ENCODE measurements around the gene DGKQ.

Gene DGKQ

GRCh38 chr4:956531-957230 is 16.7 kb downstream of the DGKQ start:
- TF ChIP-seq JUND (IDR thresholded peaks at IDR 0.05; ENCODE audit: low read depth) = no peak
- in situ Hi-C loops (cut with HindIII; ENCODE audit: low pct_unique_long_range_greater_than_20kb, low sequenced_read_pairs) = no loop called here

GRCh38 chr4:955931-956381 is 17.4 kb downstream of the DGKQ start:
- DNase-seq (ENCODE audit: low read depth in 1 of 2, low spot score in 1 of 2) = no peak
- in situ Hi-C loops (cut with HindIII; ENCODE audit: low pct_unique_long_range_greater_than_20kb, low sequenced_read_pairs) = no loop called here
- TF ChIP-seq JUND (IDR thresholded peaks at IDR 0.05; ENCODE audit: low read depth) = no peak

More at GRCh38 chr4:956531-957230, 16.7 kb downstream of the DGKQ start:
- DNase-seq (ENCODE audit: low read depth in 1 of 2, low spot score in 1 of 2) = no peak

GRCh38 chr4:955161-955921 is 18.0 kb downstream of the DGKQ start:
- DNase-seq (ENCODE audit: low read depth in 1 of 2, low spot score in 1 of 2) = no peak
- TF ChIP-seq JUND (IDR thresholded peaks at IDR 0.05; ENCODE audit: low read depth) = no peak
- in situ Hi-C loops (cut with HindIII; ENCODE audit: low pct_unique_long_range_greater_than_20kb, low sequenced_read_pairs) = no loop called here

- no peak for DNase-seq (ENCODE audit: low read depth in 1 of 2, low spot score in 1 of 2)
- no peak for TF ChIP-seq JUND (IDR thresholded peaks at IDR 0.05; ENCODE audit: low read depth)
- in situ Hi-C loops (cut with HindIII; ENCODE audit: low pct_unique_long_range_greater_than_20kb, low sequenced_read_pairs) = no loop called here
Observed at GRCh38 chr4:954211-955020, 19.0 kb downstream of the DGKQ start.

GRCh38 chr4:953574-953915 is 19.8 kb downstream of the DGKQ start:
- in situ Hi-C loops (cut with HindIII; ENCODE audit: low pct_unique_long_range_greater_than_20kb, low sequenced_read_pairs) = no loop called here
- TF ChIP-seq JUND (IDR thresholded peaks at IDR 0.05; ENCODE audit: low read depth) = no peak
- no peak for DNase-seq (ENCODE audit: low read depth in 1 of 2, low spot score in 1 of 2)

GRCh38 chr4:952881-953573 is 20.3 kb downstream of the DGKQ start:
- no peak for DNase-seq (ENCODE audit: low read depth in 1 of 2, low spot score in 1 of 2)
- in situ Hi-C loops (cut with HindIII; ENCODE audit: low pct_unique_long_range_greater_than_20kb, low sequenced_read_pairs) = no loop called here
- TF ChIP-seq JUND (IDR thresholded peaks at IDR 0.05; ENCODE audit: low read depth) = no peak

GRCh38 chr4:951594-952468 is 21.5 kb downstream of the DGKQ start:
- in situ Hi-C loops (cut with HindIII; ENCODE audit: low pct_unique_long_range_greater_than_20kb, low sequenced_read_pairs) = no loop called here

GRCh38 chr4:951186-951585 is 22.2 kb downstream of the DGKQ start:
- TF ChIP-seq JUND (IDR thresholded peaks at IDR 0.05; ENCODE audit: low read depth) = no peak
- DNase-seq (ENCODE audit: low read depth in 1 of 2, low spot score in 1 of 2) = no peak
- in situ Hi-C loops (cut with HindIII; ENCODE audit: low pct_unique_long_range_greater_than_20kb, low sequenced_read_pairs) = no loop called here

More at GRCh38 chr4:951594-952468, 21.5 kb downstream of the DGKQ start:
- no peak for DNase-seq (ENCODE audit: low read depth in 1 of 2, low spot score in 1 of 2)
- TF ChIP-seq JUND (IDR thresholded peaks at IDR 0.05; ENCODE audit: low read depth) = no peak

- in situ Hi-C loops (cut with HindIII; ENCODE audit: low pct_unique_long_range_greater_than_20kb, low sequenced_read_pairs) = no loop called here
- TF ChIP-seq JUND (IDR thresholded peaks at IDR 0.05; ENCODE audit: low read depth) = no peak
- no peak for DNase-seq (ENCODE audit: low read depth in 1 of 2, low spot score in 1 of 2)
Observed at GRCh38 chr4:950136-951020, 23.0 kb downstream of the DGKQ start.

- no peak for TF ChIP-seq JUND (IDR thresholded peaks at IDR 0.05; ENCODE audit: low read depth)
- DNase-seq (ENCODE audit: low read depth in 1 of 2, low spot score in 1 of 2) = no peak
- in situ Hi-C loops (cut with HindIII; ENCODE audit: low pct_unique_long_range_greater_than_20kb, low sequenced_read_pairs) = no loop called here
Observed at GRCh38 chr4:949656-950055, 23.7 kb downstream of the DGKQ start.

- no peak for DNase-seq (ENCODE audit: low read depth in 1 of 2, low spot score in 1 of 2)
- no peak for TF ChIP-seq JUND (IDR thresholded peaks at IDR 0.05; ENCODE audit: low read depth)
- in situ Hi-C loops (cut with HindIII; ENCODE audit: low pct_unique_long_range_greater_than_20kb, low sequenced_read_pairs) = no loop called here
Observed at GRCh38 chr4:948936-949300, 24.5 kb downstream of the DGKQ start.
